ENCODE results near the gene KRT32.

GRCh38 chr17:41421116-41421515 is 46.1 kb downstream of the KRT32 start:
- TF ChIP-seq CTCF (IDR thresholded peaks at IDR 0.05), result no peak
- no peak for TF ChIP-seq EP300 (IDR thresholded peaks at IDR 0.05)
- TF ChIP-seq POLR2AphosphoS5 (IDR thresholded peaks at IDR 0.05), result no peak
